ENCODE measurements around the gene CASK.
"Not testable (repeated sequence)": the region's sequence is repeated elsewhere in the genome, so short reads cannot be mapped to it uniquely, and the experiment has no call there.

DNA sequence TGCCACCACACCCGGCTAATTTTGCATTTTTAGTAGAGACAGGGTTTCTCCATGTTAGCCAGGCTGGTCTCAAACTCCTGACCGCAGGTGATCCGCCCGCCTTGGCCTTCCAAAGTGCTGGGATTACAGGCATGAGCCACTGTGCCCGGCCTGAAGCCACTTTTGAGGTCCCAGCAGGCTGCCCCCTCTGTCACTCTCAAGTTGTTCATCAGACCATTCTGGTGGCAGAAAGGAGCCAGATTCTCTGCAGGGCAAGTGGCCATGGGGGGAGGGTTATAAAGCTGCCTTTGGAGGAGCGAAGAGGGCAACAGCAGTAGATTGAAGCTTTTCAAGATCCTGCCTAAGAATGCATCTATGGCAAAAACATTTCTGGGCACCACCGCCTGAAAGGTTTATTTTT, 410.5 kb downstream of the CASK start:
- TF ChIP-seq, protein P1, sequence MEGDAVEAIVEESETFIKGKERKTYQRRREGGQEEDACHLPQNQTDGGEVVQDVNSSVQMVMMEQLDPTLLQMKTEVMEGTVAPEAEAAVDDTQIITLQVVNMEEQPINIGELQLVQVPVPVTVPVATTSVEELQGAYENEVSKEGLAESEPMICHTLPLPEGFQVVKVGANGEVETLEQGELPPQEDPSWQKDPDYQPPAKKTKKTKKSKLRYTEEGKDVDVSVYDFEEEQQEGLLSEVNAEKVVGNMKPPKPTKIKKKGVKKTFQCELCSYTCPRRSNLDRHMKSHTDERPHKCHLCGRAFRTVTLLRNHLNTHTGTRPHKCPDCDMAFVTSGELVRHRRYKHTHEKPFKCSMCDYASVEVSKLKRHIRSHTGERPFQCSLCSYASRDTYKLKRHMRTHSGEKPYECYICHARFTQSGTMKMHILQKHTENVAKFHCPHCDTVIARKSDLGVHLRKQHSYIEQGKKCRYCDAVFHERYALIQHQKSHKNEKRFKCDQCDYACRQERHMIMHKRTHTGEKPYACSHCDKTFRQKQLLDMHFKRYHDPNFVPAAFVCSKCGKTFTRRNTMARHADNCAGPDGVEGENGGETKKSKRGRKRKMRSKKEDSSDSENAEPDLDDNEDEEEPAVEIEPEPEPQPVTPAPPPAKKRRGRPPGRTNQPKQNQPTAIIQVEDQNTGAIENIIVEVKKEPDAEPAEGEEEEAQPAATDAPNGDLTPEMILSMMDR (IDR thresholded peaks at IDR 0.05; ENCODE audit: low read depth, low read length, poor library complexity, severe bottlenecking), result not testable (repeated sequence)
- not testable (repeated sequence) for TF ChIP-seq EZH2phosphoT487 (IDR thresholded peaks at IDR 0.05; ENCODE audit: borderline replicate concordance, low read length)
